DMS114 treated with DMSO at 0.1 percent for 48 hours (cell line): Measurements from ENCODE around the gene MCM6.

Source experiments
- DNase-seq: peaks from one replicate; lab custom pipeline; 2025; ENCODE audit not compliant: unreplicated experiment; lab: John Stamatoyannopoulos, UW

The MCM6 gene

DNA sequence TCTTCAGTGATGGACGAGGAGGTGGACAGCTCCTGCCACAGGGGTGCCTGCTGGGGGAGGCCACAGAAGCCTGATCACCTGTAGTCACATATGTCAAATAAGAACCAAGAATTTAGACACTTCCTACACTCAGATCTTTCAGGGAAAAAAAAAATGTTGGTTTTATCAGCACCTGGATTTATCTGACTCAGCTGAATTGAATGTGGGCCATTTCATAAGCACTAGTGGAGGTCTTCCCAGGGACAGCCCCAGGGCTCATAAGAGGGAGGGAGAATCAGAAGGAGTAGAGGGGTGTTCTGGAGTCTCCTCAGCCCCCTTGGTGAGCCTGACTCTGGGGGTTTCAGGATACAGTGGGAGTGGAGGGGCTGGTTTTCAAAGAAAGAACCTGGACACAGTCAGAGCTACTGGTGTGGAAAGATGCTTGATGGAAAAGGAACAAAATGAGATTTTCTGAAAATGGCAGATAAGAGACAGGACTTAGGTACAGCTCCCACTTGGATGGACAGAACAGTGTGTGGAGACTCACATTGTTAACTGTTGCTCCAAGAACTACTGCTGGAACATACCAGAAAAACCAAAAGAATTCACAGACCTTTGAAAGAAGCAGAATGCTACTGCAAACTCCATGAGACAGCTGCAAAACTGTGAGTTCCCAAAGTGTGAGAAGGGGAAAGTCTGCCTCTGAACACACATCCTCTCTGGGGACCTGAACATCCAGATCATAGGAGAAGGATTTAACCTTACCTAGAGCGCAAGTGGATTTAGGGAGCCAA is 84.6 kb downstream of the MCM6 start:
- DNase-seq = no peak

DNA sequence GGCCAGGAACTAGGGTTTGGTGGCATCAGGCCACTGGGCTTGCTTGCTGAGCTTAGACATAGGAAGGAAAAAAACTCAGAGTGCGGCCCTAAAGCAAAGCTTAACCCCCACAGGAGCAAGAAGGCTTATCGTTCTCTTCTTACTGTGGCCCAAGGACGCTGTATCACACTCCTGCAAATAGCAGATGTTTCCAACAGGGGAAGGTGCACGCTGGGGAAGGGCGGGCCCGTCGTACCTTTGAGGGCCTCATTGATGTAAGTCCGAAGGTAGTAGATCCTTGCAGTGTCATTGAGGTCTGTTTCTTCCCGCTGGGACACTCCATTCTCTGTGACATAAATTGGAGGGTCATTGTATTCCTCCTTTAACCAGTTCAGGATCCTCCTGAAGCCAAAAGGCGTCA is 85.8 kb downstream of the MCM6 start:
- no peak for DNase-seq
